GM13977 (cell line): ENCODE results near the gene SMIM35.

Experiments
- DNase-seq: peaks from one replicate; pipeline ENCODE4 v3.0.0; 2012; ENCODE audit warnings: low spot score
- in situ Hi-C: fragments of 300-500 bp; cut with MboI; formaldehyde crosslinking; loops from one replicate; pipeline ENCODE4 v1.12.0; 2022; ENCODE audit warnings: low sequenced_read_pairs, low pct_unique_long_range_greater_than_20kb, mixed read lengths, inconsistent platforms; ENCODE audit not compliant: unreplicated experiment
- TF ChIP-seq, protein P1 (sequence below): IDR thresholded peaks from 2 replicates; pipeline ENCODE4 v1.5.1; 2012; ENCODE audit warnings: mild to moderate bottlenecking, control low read depth; ENCODE audit not compliant: insufficient read depth; ENCODE audit errors: extremely low read depth, missing control alignments

SMIM35 gene

DNA sequence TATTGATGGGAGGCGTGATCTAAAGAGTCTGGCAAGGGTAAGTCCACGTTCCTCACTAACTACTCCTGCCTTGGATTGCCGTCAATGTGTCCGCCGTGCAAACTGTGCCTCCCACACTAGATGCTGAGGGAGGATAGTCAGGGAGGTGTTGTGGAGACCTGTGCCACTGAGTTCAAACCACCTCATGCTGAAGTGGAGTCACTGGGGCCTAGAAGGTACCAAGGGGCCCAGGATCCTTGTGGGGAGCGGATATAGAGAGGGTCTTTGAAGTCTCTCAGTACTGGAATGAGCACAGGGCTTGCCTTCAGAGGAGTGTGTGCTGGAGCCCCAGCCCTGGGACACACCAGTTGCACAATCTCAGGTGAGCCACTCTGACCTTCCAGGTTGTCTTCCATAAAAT is 37.0 kb downstream of the SMIM35 start:
- in situ Hi-C loops: loop anchor here (10.0 kb wide), 1 partner anchor 195 kb away; no protein-coding TSS in a partner anchor
- TF ChIP-seq, protein P1, sequence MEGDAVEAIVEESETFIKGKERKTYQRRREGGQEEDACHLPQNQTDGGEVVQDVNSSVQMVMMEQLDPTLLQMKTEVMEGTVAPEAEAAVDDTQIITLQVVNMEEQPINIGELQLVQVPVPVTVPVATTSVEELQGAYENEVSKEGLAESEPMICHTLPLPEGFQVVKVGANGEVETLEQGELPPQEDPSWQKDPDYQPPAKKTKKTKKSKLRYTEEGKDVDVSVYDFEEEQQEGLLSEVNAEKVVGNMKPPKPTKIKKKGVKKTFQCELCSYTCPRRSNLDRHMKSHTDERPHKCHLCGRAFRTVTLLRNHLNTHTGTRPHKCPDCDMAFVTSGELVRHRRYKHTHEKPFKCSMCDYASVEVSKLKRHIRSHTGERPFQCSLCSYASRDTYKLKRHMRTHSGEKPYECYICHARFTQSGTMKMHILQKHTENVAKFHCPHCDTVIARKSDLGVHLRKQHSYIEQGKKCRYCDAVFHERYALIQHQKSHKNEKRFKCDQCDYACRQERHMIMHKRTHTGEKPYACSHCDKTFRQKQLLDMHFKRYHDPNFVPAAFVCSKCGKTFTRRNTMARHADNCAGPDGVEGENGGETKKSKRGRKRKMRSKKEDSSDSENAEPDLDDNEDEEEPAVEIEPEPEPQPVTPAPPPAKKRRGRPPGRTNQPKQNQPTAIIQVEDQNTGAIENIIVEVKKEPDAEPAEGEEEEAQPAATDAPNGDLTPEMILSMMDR: no peak
- DNase-seq: no peak

DNA sequence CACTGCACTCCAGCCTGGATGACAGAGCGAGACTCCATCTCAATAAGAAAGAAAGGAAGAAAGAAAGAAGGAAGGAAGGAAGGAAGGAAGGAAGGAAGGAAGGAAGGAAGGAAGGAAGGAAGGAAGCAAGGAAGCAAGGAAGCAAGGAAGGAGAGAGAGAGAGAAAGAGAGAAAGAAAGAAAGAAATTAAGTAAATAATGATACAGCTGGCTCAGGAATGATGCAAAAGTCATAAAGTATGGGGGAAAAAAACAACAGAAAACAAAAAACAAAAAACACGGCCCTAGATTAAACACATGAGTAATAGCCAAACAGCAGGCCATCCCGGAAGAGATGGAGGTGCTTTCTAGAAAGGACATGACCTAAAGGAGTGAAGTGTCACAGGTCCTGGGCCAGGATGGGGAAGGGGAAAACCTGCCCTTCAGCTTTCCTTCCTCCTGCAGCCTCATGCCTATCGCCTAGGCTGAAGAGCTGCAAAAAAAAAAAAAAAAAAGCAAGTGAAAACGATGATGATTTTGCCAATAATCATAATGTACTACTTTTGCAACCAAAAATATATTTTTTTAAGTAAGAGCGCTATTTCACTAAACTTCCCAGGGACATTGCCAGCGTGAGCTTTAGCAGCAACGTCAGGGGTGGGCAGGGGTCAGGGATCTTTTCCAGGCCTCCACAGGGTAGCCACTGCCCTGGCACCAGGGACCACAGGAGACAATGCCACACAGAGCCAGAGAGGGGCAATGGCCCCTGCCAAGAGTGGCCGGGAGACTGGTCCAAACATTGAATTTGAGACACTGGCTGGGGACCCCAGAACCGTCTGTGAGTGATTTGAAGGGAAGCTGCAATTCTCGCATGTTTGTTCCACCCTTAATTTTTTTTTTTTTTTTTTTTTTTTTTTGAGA is 38.0 kb downstream of the SMIM35 start:
- in situ Hi-C loops: no loop called here
- TF ChIP-seq, protein P1: no peak
- no peak for DNase-seq

- in situ Hi-C loops: no loop called here
- DNase-seq: no peak
- TF ChIP-seq, protein P1: no peak
Measured at GRCh38 chr11:118047749-118048148, 39.0 kb downstream of the SMIM35 start.

DNA sequence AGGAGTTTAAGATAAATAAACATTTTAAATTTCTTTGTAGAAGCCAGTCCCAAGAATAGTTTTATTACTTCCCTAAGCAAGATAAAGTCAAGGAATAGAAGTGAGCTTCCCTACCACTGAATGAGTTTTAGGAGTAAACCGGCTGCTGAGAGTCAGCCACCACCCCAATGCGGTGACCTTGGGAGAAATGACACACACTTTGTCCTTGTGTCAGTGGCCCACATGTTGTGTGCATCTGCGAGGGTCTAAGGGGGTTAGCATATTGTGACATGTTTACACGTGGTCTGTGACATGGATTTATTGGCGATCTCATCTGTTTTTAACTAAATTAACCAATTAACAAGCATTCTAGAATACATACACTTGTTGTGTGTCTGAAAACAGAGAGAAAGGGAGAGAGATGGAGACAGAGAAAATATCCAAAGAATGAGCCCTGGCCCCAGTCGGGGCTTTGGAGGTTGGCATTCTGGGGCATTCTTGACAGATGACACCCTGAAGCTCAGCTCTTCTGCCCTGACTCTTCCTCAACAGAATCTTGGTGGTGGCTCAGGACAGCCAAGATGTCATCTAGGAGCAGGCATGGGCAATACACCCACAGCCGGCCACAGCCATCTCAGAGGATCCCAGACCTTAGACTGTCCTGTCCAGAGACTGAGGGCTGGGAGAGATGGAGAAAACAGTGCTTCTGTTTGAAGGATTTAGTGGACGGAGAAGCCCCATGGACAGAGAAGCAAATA is 39.6 kb downstream of the SMIM35 start:
- in situ Hi-C loops: no loop called here
- no peak for DNase-seq
- TF ChIP-seq, protein P1: no peak

GRCh38 chr11:118046051-118046963 is 40.5 kb downstream of the SMIM35 start:
- TF ChIP-seq, protein P1: no peak
- no peak for DNase-seq
- in situ Hi-C loops: no loop called here

DNA sequence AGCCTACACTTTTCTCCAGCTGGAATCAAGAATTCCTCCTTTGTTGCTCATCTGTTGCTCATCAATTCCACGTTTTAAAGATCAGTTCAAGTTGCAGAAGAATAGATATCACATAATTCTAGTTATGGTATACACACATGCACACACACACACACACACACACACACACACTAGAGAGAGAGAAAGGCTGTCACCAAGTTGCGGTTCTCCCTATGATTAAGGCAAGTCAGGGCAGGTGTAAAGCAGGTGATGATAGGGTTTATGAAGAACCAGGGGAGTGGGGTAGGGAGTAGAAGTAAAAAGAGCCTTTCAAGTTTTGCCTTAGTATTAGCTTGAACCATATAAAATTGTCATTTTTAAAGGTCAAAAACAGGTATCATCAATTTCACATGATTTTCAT is 41.6 kb downstream of the SMIM35 start:
- TF ChIP-seq, protein P1: no peak
- in situ Hi-C loops: no loop called here
- no peak for DNase-seq
